Left kidney (tissue), 2 donors: Measurements from ENCODE around the gene PLEKHA6. TPM values are rescaled to one million over a fixed set of nuclear protein-coding genes. Genes with fewer than 3 reads are reported as not detected.

Experiments used
- DNase-seq: peaks from one replicate; pipeline ENCODE4 v3.0.0-alpha.2; 2013
- polyA plus RNA-seq: library from polyadenylated mRNA; unstranded; fragments of 120-200 nt; gene quantifications from one replicate; pipeline ENCODE4 v1.2.1, GENCODE V29; 2013; ENCODE audit not compliant: insufficient read length

The PLEKHA6 gene
- polyA plus RNA-seq, 1 donor = 46.1 TPM

- no peak for DNase-seq
These were observed 23.0 kb upstream of the PLEKHA6 start for GRCh38 chr1:204382714-204383083.

- DNase-seq = no peak
These were observed 20.6 kb upstream of the PLEKHA6 start for GRCh38 chr1:204380293-204380831.

DNA sequence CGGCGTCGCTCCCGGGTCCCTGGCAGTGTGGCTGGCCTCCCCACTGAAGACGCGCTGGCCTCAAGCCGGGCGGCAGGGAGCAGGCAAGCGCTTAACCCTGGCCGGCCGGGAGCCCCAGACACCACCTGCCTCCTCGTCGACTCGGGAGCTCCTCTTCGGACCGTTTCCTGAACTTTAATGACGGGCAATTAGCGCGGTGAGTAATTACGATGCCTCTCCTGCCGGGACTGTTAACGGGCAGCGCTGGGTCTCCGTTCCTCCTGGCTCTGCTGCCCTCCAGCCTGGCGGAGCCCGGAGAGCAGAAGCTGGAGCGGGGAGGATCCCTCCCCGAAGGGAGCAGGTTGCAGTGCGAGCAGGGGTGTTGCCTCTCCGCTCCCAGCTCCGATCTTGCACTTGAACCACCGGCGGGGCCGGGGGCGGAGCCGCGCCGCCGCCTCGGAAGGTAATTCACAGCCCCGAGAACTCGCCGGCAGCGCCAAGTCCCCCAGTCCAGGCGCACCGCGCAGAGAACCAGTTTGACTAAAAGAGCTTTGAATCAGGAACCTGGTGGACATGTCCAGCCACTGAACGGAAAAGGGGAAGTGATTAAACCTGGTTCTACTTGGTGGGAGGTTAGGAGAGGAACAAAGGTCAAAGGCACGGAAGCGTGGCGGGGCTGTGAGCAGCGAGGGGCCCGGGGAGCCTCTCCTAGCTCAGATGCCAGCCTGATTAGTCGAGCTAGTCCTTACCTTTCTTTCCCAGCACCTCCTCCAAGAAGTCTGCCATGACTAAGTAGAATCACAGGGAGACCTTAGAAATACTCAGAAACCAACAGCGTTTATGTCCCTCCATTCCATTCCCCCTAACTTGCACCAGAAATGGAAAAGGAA is 18.3 kb upstream of the PLEKHA6 start:
- DNase-seq = peak; percentile 46

DNA sequence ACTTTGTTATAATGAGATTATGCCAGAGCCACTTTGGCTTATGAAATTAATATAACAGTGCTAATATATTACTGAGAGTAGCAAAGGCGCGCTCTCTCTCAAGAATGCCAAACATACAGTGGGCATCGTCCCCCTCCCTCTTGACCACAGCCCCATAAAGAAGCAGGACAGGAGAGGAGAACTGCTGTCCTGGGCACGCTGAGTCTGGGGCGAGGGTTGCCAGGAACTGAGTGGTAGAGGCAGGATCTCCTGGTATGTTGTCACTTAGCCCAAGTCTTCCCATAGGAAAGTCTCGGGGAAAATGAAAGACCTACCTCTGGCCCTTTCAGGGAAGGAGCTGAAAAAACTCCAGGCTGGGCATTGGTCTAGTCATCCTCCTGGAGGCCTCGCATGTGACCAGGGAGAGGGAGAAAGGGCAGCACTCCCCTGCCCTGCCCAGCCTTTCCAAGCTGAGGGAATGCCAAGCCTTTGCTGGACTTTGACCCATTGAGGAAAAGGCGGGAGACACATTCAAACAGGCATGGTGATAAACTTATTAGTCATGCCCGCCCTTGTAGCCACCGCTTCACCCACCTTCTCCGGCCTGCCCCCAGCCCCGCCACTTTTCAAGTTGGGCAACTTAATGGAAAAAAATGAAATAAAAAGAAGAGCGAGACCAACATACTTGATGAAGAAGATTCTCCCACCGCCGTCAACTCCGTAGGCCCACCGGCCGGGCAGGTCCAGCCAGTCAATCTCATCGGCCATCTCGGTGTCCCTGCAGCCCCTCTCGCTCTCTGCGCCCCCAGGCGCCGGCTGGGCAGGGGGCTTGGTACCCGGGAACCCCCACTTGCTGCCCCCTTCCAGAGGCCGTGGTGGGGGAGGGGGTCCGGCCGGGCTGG is 17.4 kb upstream of the PLEKHA6 start:
- no peak for DNase-seq

DNA sequence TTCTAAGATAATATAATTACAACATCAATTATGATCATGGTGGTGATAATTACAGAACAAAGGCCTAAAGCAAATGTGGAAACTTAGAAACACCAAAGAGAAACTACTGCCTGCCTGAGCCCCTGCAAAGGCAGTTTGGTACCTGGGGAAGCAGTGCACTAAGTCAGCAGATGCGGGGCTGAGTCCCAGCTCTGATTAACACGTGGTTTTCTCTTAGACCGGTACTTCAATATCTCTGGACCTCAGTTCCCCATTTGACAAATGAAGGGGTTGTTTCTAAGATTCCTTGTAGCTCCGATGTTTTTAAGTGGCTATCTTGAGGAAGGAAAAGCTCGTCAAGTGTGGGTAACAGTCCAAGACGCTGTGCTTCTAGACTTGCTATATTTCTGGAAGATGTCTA is 16.7 kb upstream of the PLEKHA6 start:
- DNase-seq = no peak

GRCh38 chr1:204373911-204374310 is 14.2 kb upstream of the PLEKHA6 start:
- no peak for DNase-seq

GRCh38 chr1:204370176-204370575 is 10.4 kb upstream of the PLEKHA6 start:
- no peak for DNase-seq

DNA sequence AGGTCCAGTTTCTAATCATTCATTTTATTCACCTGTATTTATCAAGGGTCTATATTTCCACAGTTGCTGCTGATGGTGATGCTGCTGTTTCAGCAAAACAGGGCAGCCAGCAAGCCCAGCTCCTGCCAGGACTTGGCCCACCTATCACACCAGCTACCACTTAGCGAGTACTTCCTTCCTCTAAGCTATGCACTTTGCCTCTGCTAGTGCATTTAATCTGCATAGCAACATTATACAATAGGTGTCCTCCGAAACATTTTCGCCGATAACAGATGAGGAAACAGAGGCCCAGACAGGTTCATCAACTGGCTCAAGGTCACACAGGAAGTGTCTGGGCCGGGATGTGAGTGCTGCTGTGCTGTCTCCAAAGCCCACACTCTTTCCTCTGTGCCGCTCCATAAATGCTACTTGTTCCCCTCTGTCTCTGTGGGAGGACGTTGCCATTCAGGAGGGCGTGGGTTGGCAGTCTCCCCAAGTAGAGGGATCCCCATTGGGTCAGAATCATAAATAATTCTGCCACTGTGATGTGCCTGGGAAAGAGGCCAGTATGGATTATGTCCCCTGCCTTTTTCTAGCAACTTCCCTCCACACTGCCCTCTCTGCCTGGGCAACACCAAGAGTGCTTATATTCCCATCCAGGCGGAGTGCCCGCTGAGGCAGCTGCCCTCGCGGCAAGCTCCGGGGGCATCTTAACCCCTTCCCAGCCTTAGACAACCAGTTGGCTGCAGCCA is 9.4 kb upstream of the PLEKHA6 start:
- no peak for DNase-seq

- DNase-seq = no peak
These were observed 8.2 kb upstream of the PLEKHA6 start for GRCh38 chr1:204367956-204368355.

DNA sequence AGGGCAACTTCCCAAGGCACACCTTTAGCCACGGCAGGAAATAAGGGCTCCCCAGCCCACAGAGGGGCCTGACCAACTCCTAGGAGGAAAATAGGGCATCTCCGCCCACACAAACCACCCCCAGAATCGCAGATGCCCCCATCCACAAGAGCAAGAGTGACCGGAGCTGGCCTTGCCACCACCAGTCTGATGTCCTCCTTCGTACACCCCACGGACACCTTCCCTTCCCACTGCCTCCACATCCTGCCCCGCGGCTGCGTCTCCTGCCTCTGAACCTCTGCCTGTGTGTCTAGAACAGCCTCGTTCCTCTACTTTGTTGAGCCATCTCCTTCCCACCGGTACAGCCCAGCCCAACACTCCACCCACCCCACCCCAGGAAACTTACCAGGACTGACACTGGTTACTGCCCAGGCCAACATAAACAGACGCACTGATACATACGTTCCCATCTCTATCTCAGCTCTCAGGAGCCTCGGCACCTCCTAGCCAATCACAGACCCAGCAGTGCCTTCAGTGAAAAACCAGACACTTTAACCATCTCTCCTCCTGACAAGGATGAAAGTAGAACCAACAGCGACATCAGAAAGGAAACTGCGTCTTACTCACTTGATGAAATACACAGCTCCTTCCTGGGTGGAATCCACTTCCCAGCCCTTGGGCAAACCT is 7.6 kb upstream of the PLEKHA6 start:
- DNase-seq = no peak

- DNase-seq = no peak
These were observed 7.0 kb upstream of the PLEKHA6 start for GRCh38 chr1:204366759-204367158.

GRCh38 chr1:204363335-204364114 is 3.8 kb upstream of the PLEKHA6 start:
- DNase-seq = peak; percentile 82

DNA sequence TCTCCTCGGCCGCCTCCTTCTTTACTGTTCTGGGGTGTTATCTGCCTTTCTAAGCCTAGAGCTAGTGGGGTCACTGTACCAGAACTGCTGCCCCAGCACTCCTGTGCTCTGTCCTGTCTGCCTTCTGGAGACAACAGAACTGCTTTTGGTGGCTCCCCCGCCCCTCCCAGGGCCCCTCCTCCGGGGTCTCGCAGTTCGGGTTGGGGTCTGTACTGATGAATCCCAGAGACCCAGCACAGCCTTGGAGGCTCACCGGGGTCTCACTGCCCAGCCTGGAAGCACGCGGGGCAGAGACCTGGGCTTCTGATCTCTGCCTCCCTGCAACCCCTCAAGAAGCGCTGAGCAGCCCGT is 3.2 kb upstream of the PLEKHA6 start:
- no peak for DNase-seq

DNA sequence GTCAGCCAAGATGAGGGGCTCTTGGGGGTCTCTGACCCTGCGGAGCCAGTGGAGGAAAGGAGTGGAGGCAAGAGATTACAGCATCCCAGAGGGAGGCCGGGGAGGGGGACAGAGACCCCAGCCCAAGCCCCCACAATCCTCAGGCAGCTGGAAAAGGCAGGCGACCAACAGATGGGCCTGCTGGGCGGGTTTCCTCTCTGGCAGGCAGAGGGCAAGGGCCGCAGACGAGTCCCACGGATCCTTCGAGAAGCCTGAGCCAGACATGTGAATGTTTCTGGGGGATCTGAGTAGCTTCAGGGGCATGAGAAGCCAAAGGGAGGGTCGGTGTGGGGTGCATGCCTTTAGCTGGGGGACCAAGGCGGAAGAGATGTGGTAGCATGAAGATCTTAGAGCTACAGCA is 2.1 kb upstream of the PLEKHA6 start:
- no peak for DNase-seq

GRCh38 chr1:204361341-204361771 is 1.6 kb upstream of the PLEKHA6 start:
- no peak for DNase-seq

DNA sequence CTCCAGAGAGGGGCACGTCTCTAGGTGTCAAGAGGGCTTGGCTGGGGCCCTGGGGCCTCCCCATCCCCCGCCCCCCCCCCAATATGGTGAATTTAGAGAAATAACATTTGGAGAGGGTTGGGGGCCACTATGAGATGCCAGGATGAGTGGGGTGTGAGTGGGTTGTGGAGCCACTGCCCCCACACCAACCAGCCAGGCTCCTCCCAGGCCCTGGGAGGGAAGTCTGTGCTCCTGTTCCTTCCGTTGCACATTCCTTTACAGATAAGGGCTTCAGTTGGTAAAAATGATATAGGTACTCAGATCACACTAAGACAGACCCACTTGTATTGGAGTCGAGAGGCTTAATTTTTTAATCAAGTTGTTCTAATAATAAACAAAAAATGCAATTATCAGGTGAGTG is 585 bp upstream of the PLEKHA6 start:
- DNase-seq = no peak

- no peak for DNase-seq
These were observed 627 bp downstream of the PLEKHA6 start for GRCh38 chr1:204359131-204359473.

DNA sequence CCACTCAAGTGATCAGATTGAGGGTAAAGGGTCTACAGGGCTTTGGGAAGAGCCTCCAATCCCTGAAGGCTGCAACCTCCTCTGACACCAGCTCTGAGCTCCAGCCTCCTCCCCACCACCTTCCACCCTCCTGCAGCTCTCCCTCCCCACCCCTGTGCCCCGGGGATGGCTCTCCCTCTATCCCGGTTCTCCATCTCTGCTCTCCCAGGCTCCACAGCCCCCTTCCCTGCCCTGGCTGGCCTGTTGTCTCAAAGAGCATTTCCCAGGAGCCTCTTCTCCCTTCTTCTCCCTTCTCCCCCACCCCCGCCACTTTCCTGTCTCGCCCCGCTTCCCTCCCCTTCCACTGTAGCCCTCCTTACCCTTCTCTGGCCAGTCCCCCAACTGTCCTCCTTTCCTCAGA is 1.1 kb downstream of the PLEKHA6 start:
- no peak for DNase-seq

DNA sequence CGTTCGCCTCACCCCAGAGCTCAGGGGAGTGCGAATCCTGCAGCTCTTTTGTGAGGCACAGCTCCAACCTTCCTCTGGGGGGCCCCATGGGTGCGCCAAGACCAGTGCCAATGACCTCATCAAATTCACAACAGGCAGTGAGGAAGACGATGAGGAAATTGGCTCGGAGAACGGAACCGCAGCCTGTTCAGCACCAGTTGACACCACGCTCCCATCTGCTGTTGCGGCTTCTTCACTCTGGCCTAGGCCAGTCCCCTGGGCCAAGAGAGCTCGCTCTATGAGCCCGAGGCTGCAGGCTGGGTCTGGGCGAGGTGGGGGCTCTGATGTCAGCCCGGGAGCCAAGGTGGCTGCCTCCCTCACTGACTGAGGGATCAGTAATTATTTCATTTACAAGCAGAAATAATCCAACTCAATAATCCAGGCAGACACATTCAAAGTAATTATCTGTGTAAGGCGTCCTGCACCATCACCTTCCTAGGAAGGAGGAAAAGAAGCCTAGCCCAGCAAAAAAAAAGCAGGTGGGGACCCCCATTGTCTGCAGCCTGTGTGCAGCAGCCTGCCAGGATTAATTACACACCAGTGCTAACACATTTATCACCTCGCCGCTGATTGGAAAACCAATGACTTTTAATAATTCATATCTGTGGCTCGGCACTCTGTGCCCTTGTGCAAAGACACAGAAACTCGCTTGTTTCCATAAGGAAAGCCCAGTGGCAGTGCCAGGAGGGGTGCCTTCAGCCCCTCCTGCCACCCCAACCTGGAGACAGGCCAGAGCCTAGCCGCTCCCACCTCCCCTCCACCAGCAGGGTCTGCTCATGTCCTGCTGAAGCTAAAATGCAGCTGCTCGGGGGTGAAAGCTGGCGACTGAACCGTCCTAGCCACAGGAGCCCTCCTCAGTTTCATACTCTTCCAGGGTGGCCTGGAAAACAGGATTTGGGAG is 1.9 kb downstream of the PLEKHA6 start:
- DNase-seq = no peak

- DNase-seq = no peak
These were observed 2.7 kb downstream of the PLEKHA6 start for GRCh38 chr1:204356997-204357396.
